Vagina (tissue), 2 donors: ENCODE data around the gene RASD1.

Source experiments
- CTCF ChIP-seq, 3 experiments: fragments of 450-650 bp in 2 of 3; fragments of 200-600 bp in 1 of 3; sonication (generic) in 1 of 3; IDR thresholded peaks; one replicate each; pipeline ENCODE4 v1.5.1; 2017 to 2019; ENCODE audit warnings: antibody characterized with exemption in 3 of 3, mild to moderate bottlenecking in 2 of 3, moderate library complexity in 2 of 3
- POLR2A ChIP-seq, 2 donors: fragments of 450-650 bp; IDR thresholded peaks; one replicate each; pipeline ENCODE4 v1.6.1; 2017; ENCODE audit warnings: antibody characterized with exemption in 2 of 2, mild to moderate bottlenecking in 2 of 2, moderate library complexity in 2 of 2
- POLR2AphosphoS5 ChIP-seq, 2 donors: sonication (generic); formaldehyde crosslinking; IDR thresholded peaks; one replicate each; pipeline ENCODE4 v1.9.0; 2017; ENCODE audit warnings: antibody characterized with exemption in 2 of 2, mild to moderate bottlenecking in 2 of 2, low read depth in 1 of 2; ENCODE audit not compliant: insufficient read depth in 1 of 2

- TF ChIP-seq CTCF (IDR thresholded peaks at IDR 0.05) (no peak), POLR2AphosphoS5 (IDR thresholded peaks at IDR 0.05; ENCODE audit: insufficient read depth in 1 of 2, low read depth in 1 of 2) (no peak), POLR2A (IDR thresholded peaks at IDR 0.05) (no peak)
Observed at GRCh38 chr17:17474341-17474740, 21.9 kb downstream of the RASD1 start.
